GM21825 (cell line): Measurements from ENCODE around the gene DICER1.

ENCODE experiments used
- ATAC-seq: cut with Tn5 transposase; IDR thresholded peaks from one replicate; pipeline ENCODE4 v1.9.1; 2021; ENCODE audit warnings: mild to moderate bottlenecking, moderate library complexity; ENCODE audit not compliant: unreplicated experiment

Gene DICER1

GRCh38 chr14:95125915-95126314 lies 31.4 kb downstream of the DICER1 start:
- no peak for ATAC-seq

DNA sequence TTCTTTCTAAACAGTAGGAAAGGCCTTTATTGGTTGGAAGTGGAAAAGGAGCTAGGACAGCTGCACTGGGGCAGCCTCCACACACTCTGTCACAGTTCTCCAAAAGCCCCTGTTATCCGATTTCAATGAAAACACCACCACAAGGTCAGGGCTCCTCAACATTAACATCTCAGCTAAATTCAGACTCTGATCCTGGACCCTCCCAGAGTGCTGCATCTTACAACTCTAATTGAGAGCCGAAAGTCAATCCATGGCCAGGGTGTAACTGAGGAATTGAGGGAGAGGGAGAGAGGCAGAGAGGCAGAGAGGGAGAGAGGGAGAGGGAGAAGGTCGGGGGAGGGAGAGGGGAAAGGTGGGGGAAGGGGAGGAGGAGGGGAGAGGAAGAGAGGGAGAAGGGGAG lies 32.1 kb downstream of the DICER1 start:
- ATAC-seq: no peak

DNA sequence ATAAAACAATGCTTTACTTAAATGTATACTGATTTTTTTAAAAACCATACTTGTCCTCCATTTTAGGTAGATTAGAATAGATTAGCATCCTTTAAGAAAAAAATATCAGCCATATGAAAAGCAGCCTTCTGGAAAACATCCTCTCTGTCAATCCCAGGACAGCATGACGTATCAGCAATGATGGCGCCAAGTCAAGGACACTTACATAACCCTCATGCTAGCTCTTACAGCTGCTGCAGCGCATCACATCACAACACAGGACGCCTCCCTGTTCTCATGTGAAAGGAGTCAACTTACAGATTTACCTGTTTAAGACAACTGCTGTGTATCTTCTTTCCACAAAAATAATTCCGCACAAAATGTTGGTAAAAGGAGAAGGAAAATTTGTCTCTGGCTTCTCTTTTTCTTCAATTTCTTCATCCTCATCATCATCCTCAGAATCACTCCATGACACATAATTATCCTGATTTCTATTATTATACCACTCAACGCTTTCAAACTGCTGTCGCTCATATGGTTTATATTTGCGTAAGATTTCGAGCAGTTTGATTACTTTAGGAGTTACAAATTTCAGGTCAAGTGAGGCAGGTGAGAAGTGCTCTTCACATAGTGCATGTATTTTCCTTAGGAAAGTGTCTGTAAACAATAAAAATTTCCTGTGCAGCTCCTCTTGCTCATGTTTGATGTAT lies 33.3 kb downstream of the DICER1 start:
- ATAC-seq: no peak

DNA sequence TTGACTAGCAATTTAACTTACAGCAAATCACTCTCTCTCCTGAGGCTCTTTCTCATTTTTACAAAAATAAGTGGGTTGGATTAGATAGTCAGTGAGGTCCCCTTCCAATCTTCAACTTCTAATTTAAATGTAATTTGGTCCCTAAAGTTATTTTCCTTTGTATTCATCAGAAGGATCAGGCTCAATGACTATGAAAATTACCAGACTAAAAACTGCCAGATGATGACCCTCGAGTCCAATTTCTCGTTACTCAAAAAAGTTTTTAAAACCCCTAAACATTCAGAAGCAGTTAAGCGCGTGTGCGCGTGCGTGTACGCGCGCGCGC lies 34.7 kb downstream of the DICER1 start:
- ATAC-seq: no peak

DNA sequence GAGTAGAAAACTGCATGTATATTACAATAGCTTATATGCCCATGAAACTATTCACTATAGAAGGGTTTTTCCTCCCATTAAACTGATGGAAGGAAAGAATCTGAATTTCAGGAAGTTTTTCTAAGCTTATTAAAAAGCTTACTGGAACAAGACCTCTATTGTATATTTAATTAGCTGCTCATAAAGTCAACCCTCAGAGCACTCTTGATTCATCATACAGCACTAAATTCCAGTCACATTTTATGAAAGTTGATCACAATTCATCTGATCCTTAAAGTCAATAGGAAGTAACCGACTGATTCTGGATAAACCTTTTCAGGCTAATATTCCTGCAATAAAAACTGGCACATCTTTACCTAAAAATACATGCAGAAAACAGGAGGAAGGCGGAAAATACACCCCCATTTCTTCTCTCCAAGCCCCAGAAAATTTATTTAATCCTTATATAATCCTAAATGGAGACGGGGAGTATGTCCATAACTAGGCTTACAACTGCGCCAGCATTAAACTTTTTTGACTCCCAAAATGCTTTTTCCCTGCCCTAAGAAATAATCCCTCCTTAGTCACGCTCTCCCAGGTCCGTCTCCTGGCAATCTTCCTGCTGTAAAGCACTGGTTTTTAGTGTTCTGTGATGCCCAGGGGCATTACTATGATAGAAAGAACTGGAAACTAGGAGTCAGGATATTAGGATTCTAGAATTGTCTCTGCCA lies 35.3 kb downstream of the DICER1 start:
- ATAC-seq: no peak

GRCh38 chr14:95119336-95119735 lies 38.0 kb downstream of the DICER1 start:
- ATAC-seq: no peak

DNA sequence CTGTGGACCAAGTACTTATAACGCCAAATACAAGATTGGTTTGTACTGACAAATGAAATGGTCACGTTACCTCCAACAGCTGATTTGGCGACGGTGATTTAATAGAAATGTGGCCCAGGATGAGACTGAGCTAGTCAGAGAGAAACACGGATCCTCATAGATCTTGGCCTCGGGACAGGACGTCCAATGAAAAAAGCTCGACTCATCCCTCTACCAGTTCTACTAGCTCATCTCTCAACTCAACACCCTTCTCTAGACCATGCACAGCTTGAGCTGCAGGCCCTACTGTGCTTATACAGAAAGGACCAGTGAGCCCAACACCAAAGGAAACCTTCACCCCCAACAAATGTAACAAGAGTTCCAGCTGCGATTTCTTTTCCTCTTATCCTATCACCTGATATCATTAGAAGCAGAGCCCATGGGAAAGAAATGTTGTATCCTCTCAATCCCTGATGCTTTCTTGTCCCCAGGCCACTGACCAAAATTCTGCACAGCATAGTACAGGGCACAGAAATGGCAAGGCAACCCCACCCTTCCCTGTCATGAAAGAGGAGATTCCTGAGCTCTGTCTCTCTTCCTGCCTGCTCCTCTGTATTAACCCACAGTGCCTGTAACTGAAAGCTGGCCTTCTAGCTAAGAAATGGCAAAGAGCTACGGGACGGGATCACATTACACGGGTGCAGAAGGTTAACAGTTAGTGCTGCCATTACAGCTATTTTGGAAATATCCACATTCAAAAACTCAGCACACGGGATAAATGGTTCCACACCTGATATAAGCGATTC lies 39.2 kb downstream of the DICER1 start:
- ATAC-seq: no peak

- no peak for ATAC-seq
These were observed 43.9 kb downstream of the DICER1 start for GRCh38 chr14:95113476-95113875.

DNA sequence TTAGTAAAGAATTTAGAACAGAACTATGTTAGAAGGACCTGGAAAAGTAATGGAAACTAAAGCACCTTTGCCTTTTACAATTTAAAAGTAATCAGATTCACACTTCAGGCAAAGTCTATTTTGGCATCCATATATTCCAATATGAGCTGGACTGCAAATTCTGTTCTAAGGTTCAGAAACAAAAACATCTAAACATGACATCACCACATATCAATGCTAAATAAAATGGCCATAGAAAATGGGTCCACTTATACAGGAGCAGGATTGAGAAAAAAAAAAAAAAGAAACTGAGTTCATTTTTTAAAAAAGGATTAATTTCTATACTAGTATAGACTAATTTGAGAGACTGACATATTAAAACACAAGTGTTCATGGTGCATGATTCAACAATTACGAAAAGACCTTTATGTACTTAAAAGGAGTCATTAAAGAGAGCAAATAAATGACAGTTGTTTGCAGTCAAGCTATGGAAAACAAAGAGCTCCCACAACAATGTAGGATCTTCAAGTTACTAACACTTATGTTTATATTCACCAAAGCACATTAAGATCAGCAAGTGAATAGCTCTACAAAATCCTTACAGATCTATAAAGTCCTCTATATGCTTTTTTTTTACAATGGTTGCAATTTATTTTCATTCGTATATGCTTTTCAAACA lies 45.7 kb downstream of the DICER1 start:
- no peak for ATAC-seq

DNA sequence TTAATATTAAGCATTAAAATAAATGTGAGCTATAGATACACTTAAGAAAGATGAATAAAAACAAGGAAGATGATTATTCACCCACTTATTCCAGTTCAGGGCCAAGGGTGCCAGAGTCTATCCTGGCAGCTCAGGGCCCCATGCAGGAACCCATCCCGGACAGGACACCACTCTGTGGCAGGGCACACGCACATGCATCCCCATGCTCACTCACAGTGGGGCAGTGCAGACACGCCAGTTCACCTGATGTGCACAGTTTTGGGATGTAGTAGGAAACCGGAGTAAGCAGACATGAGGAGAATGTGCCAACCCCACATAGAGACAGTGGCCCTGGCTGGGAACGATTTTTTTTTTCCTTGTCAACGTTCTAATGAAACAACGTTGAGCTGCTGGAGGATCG lies 47.2 kb downstream of the DICER1 start:
- ATAC-seq: no peak

- no peak for ATAC-seq
These were observed 49.6 kb downstream of the DICER1 start for GRCh38 chr14:95107711-95108110.

DNA sequence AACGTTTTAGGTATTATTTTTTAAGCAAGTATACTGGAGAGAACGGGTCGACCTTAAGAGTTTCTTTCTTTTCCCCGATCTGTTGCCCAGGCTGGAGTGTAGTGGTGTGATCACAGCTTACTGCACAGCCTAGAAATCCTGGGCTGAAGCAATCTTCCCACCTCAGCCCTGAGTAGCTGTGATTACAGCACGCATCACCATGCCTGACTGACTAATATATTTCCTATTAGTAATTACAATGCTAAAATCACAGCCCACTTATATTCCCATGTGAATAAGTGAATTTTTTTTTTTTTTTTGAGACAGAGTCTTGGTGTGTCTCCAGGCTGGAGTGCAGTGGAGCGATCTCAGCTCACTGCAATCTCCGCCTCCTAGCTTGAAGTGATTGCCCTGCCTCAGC lies 50.4 kb downstream of the DICER1 start:
- ATAC-seq: no peak

DNA sequence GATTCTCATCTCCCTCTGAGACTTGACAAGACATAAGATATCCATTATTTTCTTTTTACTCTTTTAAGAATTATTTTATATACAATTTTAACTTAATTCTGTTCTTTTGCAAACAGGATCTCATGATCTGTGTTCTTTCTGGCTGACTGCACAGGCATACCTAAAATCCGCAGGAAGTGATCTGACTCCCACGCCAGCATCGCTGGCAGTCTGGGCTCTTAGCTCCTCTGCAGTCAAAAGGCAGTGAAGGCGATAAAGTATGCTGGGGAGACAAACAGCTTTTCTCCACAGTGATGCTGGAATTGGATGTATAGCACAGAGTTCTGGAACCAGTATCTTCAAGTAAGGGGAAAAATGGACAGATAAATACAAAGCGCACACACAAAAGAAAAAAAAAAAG lies 52.4 kb downstream of the DICER1 start:
- ATAC-seq: no peak

GRCh38 chr14:95102680-95103044 lies 54.7 kb downstream of the DICER1 start:
- ATAC-seq: no peak

DNA sequence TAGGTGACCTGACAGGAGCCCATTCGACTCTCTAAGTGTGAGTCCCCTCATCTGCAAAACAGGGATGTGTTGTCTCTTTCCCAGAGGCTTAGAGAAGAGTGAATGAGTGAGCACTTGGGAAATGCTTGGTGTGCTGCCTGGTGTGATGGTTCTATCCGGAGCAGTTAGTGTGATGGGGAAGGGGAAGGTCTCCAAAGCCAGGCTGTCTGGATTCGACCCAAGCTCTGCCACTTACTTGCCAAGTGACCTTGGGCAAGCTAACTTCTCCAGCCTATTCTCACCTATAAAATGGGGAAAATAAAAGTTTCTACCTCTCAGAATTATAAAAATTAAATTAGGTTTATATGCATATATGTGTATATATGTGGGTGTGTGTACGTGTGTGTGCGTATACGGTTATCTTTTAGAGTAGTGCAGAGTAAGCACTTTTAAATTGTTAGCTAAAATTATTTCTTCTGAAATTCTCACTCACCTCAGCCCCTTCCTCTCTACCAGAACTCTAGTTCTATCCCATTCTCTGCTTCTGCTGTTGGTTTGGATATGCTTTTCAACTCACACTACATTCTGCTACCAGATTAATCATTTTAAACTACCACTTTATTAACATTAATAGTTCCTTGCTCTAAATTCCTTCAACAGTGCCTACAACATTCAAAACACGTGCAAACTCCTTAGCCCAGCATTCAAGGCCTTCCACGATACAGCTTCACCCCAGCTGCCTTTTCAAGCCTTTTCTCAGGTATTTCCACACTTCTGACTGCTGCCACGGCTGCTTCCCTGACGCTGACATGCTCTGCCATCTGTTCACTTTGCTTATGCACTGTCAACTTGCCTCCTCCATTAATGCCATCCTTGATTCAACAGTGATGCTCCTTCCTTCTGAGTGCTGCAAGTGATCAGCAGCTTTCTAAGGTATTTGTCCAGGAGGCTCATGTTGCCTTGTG lies 55.3 kb downstream of the DICER1 start:
- ATAC-seq: no peak

- no peak for ATAC-seq
These were observed 58.2 kb downstream of the DICER1 start for GRCh38 chr14:95098984-95099599.

DNA sequence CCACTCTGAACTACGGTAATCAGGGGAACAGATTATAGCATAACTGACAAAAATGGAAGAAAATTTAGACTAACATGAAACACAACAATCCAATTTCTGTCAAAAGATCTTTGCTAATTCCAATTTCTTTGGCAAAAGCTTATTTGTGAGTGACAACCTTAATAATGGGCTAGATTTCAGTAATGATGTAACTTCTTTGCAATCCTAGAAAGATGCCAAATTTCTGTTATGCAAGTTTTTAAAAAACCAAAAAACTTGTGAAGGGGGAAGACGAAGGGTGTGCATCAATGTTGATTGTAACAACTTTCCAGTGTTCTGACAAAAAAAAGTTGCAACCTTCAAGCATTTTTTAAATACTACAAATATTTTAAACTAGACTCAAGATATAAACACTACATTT lies 59.9 kb downstream of the DICER1 start:
- no peak for ATAC-seq

- no peak for ATAC-seq
These were observed 60.9 kb downstream of the DICER1 start for GRCh38 chr14:95096476-95096875.

GRCh38 chr14:95095996-95096395 lies 61.3 kb downstream of the DICER1 start:
- ATAC-seq: no peak

DNA sequence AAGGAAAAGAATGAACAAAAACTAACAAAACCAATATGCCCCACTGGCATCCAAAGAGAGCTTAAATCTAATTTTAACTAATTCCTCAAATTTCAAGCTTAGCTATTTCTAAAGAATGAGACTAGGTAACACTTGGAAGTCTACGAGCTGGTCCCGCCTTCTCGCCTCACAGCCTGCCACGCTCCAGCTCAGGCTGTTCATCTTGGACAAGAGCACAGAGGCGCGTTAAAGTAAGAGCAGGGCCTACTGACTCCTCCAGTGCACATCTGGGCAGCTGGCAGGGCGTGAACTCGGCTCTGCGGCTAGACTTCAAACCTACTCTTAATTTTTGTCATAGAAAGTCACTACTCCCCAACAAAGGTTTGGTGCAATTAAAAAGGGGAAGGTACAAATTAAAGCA lies 64.6 kb downstream of the DICER1 start:
- ATAC-seq: no peak
